Endothelial cell of umbilical vein (primary cell): ENCODE data around the gene OR51E2. TPM values are rescaled to one million over a fixed set of nuclear protein-coding genes. Genes with fewer than 3 reads are reported as not detected.

Experiments
- BruUV-seq: library from RNA; stranded (reverse); fragments of 400-500 nt; replicated peaks from 2 replicates; lab custom pipeline; 2021; lab: Mats Ljungman, UMichigan
- CTCF ChIA-PET: fragments of 300-600, 350-600 bp; sonication (Branson Sonifier 250); formaldehyde crosslinking; loops from one replicate; lab custom pipeline; 2021; ENCODE audit warnings: antibody characterized with exemption, inconsistent platforms; lab: Charles Lee
- POLR2A ChIA-PET: fragments of 300-600, 350-600 bp; sonication (Branson Sonifier 250); formaldehyde crosslinking; loops from one replicate; lab custom pipeline; 2021; ENCODE audit warnings: antibody characterized with exemption, inconsistent platforms; lab: Charles Lee
- DNase-seq: peaks from one replicate; pipeline ENCODE4 v3.0.0-alpha.2; 2011; ENCODE audit warnings: low read depth, low spot score
- FAIRE-seq: peaks from 2 replicates; lab custom pipeline; 2011; peaks lifted over from hg19 to GRCh38; lab: Jason Lieb, UNC
- H2AFZ ChIP-seq: 2 replicates; pipeline ENCODE4 v1.6.0; 2012; ENCODE audit warnings: low read depth, low read length, control low read depth, inconsistent platforms
- H3K27ac ChIP-seq: 2 replicates; pipeline ENCODE4 v1.5.1; 2011; ENCODE audit warnings: low read depth, mild to moderate bottlenecking, control low read depth, low read length, moderate library complexity; ENCODE audit not compliant: insufficient read depth
- H3K27me3 ChIP-seq, 2 experiments: 2 replicates each; pipeline versions ENCODE4 v1.6.0 to v1.6.1; 2011; ENCODE audit warnings: low read length in 2 of 2, mixed read lengths in 1 of 2; ENCODE audit not compliant: control insufficient read depth in 2 of 2, insufficient read depth in 2 of 2
- H3K36me3 ChIP-seq, 2 experiments: 2 replicates in 1 of 2; 3 replicates in 1 of 2; pipeline ENCODE4 v1.5.1; 2011; ENCODE audit warnings: low read length in 2 of 2, mild to moderate bottlenecking in 1 of 2, moderate library complexity in 1 of 2; ENCODE audit not compliant: control insufficient read depth in 2 of 2, insufficient read depth in 2 of 2; ENCODE audit errors: extremely low read depth in 1 of 2
- H3K4me1 ChIP-seq: 3 replicates; pipeline ENCODE4 v1.5.1; 2011; ENCODE audit warnings: mild to moderate bottlenecking, low read length; ENCODE audit not compliant: control insufficient read depth, insufficient read depth; ENCODE audit errors: extremely low read depth
- H3K4me2 ChIP-seq: 2 replicates; pipeline ENCODE4 v1.6.1; 2011; ENCODE audit warnings: low read length, control low read depth, mixed read lengths; ENCODE audit not compliant: insufficient read depth
- H3K4me3 ChIP-seq, 3 experiments: fragments of 200-600 bp in 1 of 3; sonication (generic), shearing (Covaris generic) in 1 of 3; replicated peaks in 1 of 3; 2 replicates each; pipeline ENCODE4 v1.5.1; 2011 to 2016; ENCODE audit warnings: control low read depth in 3 of 3, low read length in 3 of 3, mild to moderate bottlenecking in 2 of 3, inconsistent platforms in 1 of 3, low read depth in 1 of 3, moderate library complexity in 1 of 3; ENCODE audit not compliant: insufficient read depth in 1 of 3
- H3K79me2 ChIP-seq: 2 replicates; pipeline ENCODE4 v1.6.0; 2012; ENCODE audit warnings: low read length, inconsistent platforms; ENCODE audit not compliant: control insufficient read depth, insufficient read depth
- H3K9ac ChIP-seq: replicated peaks from 2 replicates; pipeline ENCODE3; 2011; ENCODE audit warnings: low read length, control low read depth; ENCODE audit not compliant: insufficient read depth; ENCODE audit errors: extremely low read depth
- H3K9me1 ChIP-seq: replicated peaks from 3 replicates; pipeline ENCODE4 v1.6.0; 2011; ENCODE audit warnings: mild to moderate bottlenecking, low read length; ENCODE audit not compliant: control insufficient read depth, insufficient read depth; ENCODE audit errors: extremely low read depth
- H3K9me3 ChIP-seq: replicated peaks from 2 replicates; pipeline ENCODE4 v1.5.1; 2012; ENCODE audit warnings: low read length, inconsistent platforms; ENCODE audit not compliant: control insufficient read depth, insufficient read depth
- H4K20me1 ChIP-seq: replicated peaks from 2 replicates; pipeline ENCODE3; 2011; ENCODE audit warnings: mild to moderate bottlenecking, low read length; ENCODE audit not compliant: control insufficient read depth, insufficient read depth; ENCODE audit errors: extremely low read depth
- EZH2 ChIP-seq: IDR thresholded peaks from 2 replicates; pipeline ENCODE4 v1.6.1; 2012; ENCODE audit warnings: borderline replicate concordance, low read depth, mild to moderate bottlenecking, moderate library complexity, low read length, inconsistent platforms; ENCODE audit not compliant: severe bottlenecking
- FOS ChIP-seq: IDR thresholded peaks from 2 replicates; pipeline ENCODE4 v1.6.1; 2011; ENCODE audit warnings: mild to moderate bottlenecking, low read length, moderate library complexity, borderline replicate concordance; ENCODE audit not compliant: insufficient read depth
- GATA2 ChIP-seq: IDR thresholded peaks from 2 replicates; pipeline ENCODE4 v1.7.0; 2011; ENCODE audit warnings: low read depth, mild to moderate bottlenecking, moderate library complexity, mixed read lengths, low read length; ENCODE audit not compliant: insufficient read length, insufficient read depth
- JUN ChIP-seq: IDR thresholded peaks from 2 replicates; pipeline ENCODE4 v1.6.1; 2011; ENCODE audit warnings: borderline replicate concordance, low read depth; ENCODE audit not compliant: insufficient read length, insufficient read depth
- MYC ChIP-seq: IDR thresholded peaks from one replicate; pipeline ENCODE4 v1.6.1; 2011; ENCODE audit warnings: mild to moderate bottlenecking, low read depth, low read length
- POLR2A ChIP-seq: IDR thresholded peaks from 2 replicates; pipeline ENCODE4 v1.6.1; 2012; ENCODE audit warnings: low read depth, mild to moderate bottlenecking, control low read depth, low read length
- POLR2AphosphoS5 ChIP-seq: IDR thresholded peaks from 2 replicates; pipeline ENCODE4 v1.6.1; 2012; ENCODE audit warnings: low read depth, mild to moderate bottlenecking, control low read depth, low read length, moderate library complexity; ENCODE audit not compliant: insufficient read depth
- dilution Hi-C: fragments of 300-500 bp; cut with MboI; formaldehyde crosslinking; loops from one replicate; pipeline ENCODE4 v1.15.0; 2019; ENCODE audit warnings: low sequenced_read_pairs; ENCODE audit not compliant: extremely low pct_ligation_motif_present
- intact Hi-C: fragments of 100-400 bp; cut with micrococcal nuclease; formaldehyde crosslinking; loops from one replicate; pipeline ENCODE4 v1.10.0; 2022
- polyA plus RNA-seq, 4 experiments: library from polyadenylated mRNA; depleted of rRNA in 3 of 4; stranded (reverse) in 3 of 4; unstranded in 1 of 4; fragments of >200 nt; gene quantifications; 2 replicates each; pipeline versions ENCODE4 v1.2.1 to v1.2.3, GENCODE V29; 2011 to 2012; ENCODE audit warnings: missing spikeins in 1 of 4
- total RNA-seq: library from RNA; stranded (reverse); gene quantifications from 2 replicates; pipeline ENCODE4 v1.2.3, GENCODE V29; 2021
- TF ChIP-seq, protein P1 (sequence below), 2 donors: IDR thresholded peaks; 1 replicate in 1 of 2; 2 replicates in 1 of 2; pipeline ENCODE4 v1.5.1; 2011; ENCODE audit warnings: low read length in 2 of 2, mild to moderate bottlenecking in 2 of 2, moderate library complexity in 2 of 2, control low read depth in 1 of 2, inconsistent platforms in 1 of 2, low read depth in 1 of 2; ENCODE audit not compliant: insufficient read depth in 1 of 2; ENCODE audit errors: extremely low read depth in 1 of 2
- TF ChIP-seq, protein P2 (sequence below): IDR thresholded peaks from 2 replicates; pipeline ENCODE4 v1.6.1; 2011; ENCODE audit not compliant: insufficient read depth, insufficient read length

The OR51E2 gene
- total and polyA plus RNA-seq, 2 donors (not counting 3 experiments of a cell fraction or from before 2014, with no cell fraction given) = not detected

DNA sequence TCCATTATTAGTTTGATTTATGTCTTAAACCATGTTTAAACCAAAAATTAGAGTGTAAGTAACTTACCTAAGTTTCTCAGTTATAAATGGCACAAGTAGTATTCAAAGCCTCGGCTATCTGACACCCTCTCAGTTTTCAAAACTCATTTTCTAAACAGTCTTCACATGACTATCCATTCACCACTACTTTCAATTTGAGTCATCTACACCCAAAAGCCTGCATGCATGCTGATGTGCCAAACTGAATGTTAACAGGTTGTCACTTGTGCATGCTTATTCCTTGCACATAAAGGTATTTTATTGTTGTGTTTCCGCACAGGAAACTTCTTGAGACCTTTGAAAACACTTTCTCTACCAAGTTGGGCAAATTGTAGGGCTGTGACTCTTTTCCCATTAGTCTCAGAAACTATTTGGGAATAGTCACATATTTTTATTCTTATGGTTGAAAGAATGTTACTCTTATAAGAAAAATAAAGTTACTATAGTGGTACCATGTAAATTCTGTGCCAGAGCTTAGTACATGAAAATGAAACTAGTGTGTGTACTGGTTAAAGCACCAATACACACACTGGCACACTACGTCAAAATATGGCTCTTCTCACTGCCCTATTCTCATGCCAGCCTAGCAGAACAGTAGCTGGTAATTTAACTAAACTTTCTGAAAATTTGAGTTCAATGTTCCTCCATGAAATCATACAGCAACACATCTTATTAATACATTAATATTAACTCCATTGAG lies 2.2 kb upstream of the OR51E2 start:
- no TSS peak for BruUV-seq
- CTCF ChIA-PET = no interaction called here
- no peaks in the 10 kb centered on the region for H3K9me1 ChIP-seq
- no peaks in the 10 kb centered on the region for H3K27me3 ChIP-seq
- dilution Hi-C loops = no loop called here
- H2AFZ ChIP-seq = no peak overlapping the region
- no peak overlapping the region for H3K4me2 ChIP-seq
- TF ChIP-seq POLR2AphosphoS5 (no peak), FOS (no peak), MYC (no peak), POLR2A (no peak), EZH2 (no peak), GATA2 (no peak), JUN (no peak)
- TF ChIP-seq, protein P1, sequence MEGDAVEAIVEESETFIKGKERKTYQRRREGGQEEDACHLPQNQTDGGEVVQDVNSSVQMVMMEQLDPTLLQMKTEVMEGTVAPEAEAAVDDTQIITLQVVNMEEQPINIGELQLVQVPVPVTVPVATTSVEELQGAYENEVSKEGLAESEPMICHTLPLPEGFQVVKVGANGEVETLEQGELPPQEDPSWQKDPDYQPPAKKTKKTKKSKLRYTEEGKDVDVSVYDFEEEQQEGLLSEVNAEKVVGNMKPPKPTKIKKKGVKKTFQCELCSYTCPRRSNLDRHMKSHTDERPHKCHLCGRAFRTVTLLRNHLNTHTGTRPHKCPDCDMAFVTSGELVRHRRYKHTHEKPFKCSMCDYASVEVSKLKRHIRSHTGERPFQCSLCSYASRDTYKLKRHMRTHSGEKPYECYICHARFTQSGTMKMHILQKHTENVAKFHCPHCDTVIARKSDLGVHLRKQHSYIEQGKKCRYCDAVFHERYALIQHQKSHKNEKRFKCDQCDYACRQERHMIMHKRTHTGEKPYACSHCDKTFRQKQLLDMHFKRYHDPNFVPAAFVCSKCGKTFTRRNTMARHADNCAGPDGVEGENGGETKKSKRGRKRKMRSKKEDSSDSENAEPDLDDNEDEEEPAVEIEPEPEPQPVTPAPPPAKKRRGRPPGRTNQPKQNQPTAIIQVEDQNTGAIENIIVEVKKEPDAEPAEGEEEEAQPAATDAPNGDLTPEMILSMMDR (IDR thresholded peaks at IDR 0.05; ENCODE audit: extremely low read depth in 1 of 2, insufficient read depth in 1 of 2, low read depth in 1 of 2, low read length in 2 of 2) = no peak
- TF ChIP-seq, protein P2, sequence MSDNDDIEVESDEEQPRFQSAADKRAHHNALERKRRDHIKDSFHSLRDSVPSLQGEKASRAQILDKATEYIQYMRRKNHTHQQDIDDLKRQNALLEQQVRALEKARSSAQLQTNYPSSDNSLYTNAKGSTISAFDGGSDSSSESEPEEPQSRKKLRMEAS = no peak
- no peak overlapping the region for H3K9ac ChIP-seq
- intact Hi-C loops = no loop called here
- no peaks in the 10 kb centered on the region for H3K79me2 ChIP-seq
- H3K36me3 ChIP-seq = no peaks in the 10 kb centered on the region
- H3K27ac ChIP-seq = no peak overlapping the region
- DNase-seq (no peak), FAIRE-seq (no peak)
- H3K4me1 ChIP-seq = no peaks in the 10 kb centered on the region
- H3K4me3 ChIP-seq = no peak overlapping the region
- H3K9me3 ChIP-seq = no peaks in the 10 kb centered on the region
- POLR2A ChIA-PET = no interaction called here
- no peaks in the 10 kb centered on the region for H4K20me1 ChIP-seq
